Inflammatory macrophage (primary cell): ENCODE measurements around the gene ANKDD1B.
"Not testable (repeated sequence)": the region's sequence is repeated elsewhere in the genome, so short reads cannot be mapped to it uniquely, and the experiment has no call there.

Experiments
- DNase-seq, 2 donors: peaks; one replicate each; pipeline ENCODE4 v3.0.0-alpha.2; 2020 to 2022
- total RNA-seq, 18 experiments: gene quantifications; one replicate each; lab custom pipeline; 2026; ENCODE audit warnings: mixed read lengths in 6 of 18, inconsistent platforms in 2 of 18; lab: John Stamatoyannopoulos, UW

The ANKDD1B gene
- total RNA-seq = 0.07 to 0.99 (median 0.31) reads per million in 18 experiments

GRCh38 chr5:75611311-75612225, at the start of gene ANKDD1B:
TSS of gene ANKDD1B (plus strand) at chr5:75611453. CDS start at chr5:75611635, 182 bp downstream.
- DNase-seq = peak in 1 of 2 donors; percentile 5

GRCh38 chr5:75565991-75566709, 45.1 kb upstream of the ANKDD1B start:
- peak in 1 of 2 donors; percentile 4 for DNase-seq

GRCh38 chr5:75566710-75567309, 44.4 kb upstream of the ANKDD1B start:
- peak; percentile 60 to 85 for DNase-seq

GRCh38 chr5:75567710-75568109, 43.5 kb upstream of the ANKDD1B start:
- DNase-seq = peak; percentile 76 to 84

GRCh38 chr5:75568202-75568601, 43.1 kb upstream of the ANKDD1B start:
- peak; percentile 63 to 69 for DNase-seq

- peak; percentile 23 to 26 for DNase-seq
Observed at GRCh38 chr5:75571547-75571946, 39.7 kb upstream of the ANKDD1B start.

GRCh38 chr5:75574791-75575190, 36.5 kb upstream of the ANKDD1B start:
- DNase-seq = no peak

- DNase-seq = not testable (repeated sequence)
Observed at GRCh38 chr5:75578280-75578679, 33.0 kb upstream of the ANKDD1B start.

GRCh38 chr5:75584641-75585040, 26.6 kb upstream of the ANKDD1B start:
- no peak for DNase-seq

GRCh38 chr5:75588666-75589065, 22.6 kb upstream of the ANKDD1B start:
- DNase-seq = no peak

GRCh38 chr5:75600535-75600934, 10.7 kb upstream of the ANKDD1B start:
- no peak for DNase-seq

- DNase-seq = no peak
Observed at GRCh38 chr5:75601567-75601966, 9.7 kb upstream of the ANKDD1B start.

- no peak for DNase-seq
Observed at GRCh38 chr5:75601996-75602395, 9.3 kb upstream of the ANKDD1B start.

- no peak for DNase-seq
Observed at GRCh38 chr5:75603371-75603770, 7.9 kb upstream of the ANKDD1B start.

GRCh38 chr5:75603821-75604220, 7.4 kb upstream of the ANKDD1B start:
- DNase-seq = no peak

- not testable (repeated sequence) for DNase-seq
Observed at GRCh38 chr5:75607341-75607740, 3.9 kb upstream of the ANKDD1B start.

GRCh38 chr5:75608870-75609269, 2.4 kb upstream of the ANKDD1B start:
- DNase-seq = no peak

GRCh38 chr5:75610201-75610600, 1.1 kb upstream of the ANKDD1B start:
- no peak for DNase-seq

GRCh38 chr5:75610859-75611310, 368 bp upstream of the ANKDD1B start:
- not testable (repeated sequence) for DNase-seq

- no peak for DNase-seq
Observed at GRCh38 chr5:75612226-75612569, 945 bp downstream of the ANKDD1B start.

- no peak for DNase-seq
Observed at GRCh38 chr5:75612901-75613300, 1.6 kb downstream of the ANKDD1B start.

- DNase-seq = no peak
Observed at GRCh38 chr5:75614176-75614575, 2.9 kb downstream of the ANKDD1B start.

GRCh38 chr5:75616371-75616881, 5.2 kb downstream of the ANKDD1B start:
- DNase-seq = no peak
